ENCODE measurements around the gene CASKIN2. TPM values are rescaled to one million over a fixed set of nuclear protein-coding genes. Genes with fewer than 3 reads are reported as not detected.

The CASKIN2 gene
- total and polyA plus RNA-seq, 7 donors = 8.2 to 33.5 (median 26.3) TPM

DNA sequence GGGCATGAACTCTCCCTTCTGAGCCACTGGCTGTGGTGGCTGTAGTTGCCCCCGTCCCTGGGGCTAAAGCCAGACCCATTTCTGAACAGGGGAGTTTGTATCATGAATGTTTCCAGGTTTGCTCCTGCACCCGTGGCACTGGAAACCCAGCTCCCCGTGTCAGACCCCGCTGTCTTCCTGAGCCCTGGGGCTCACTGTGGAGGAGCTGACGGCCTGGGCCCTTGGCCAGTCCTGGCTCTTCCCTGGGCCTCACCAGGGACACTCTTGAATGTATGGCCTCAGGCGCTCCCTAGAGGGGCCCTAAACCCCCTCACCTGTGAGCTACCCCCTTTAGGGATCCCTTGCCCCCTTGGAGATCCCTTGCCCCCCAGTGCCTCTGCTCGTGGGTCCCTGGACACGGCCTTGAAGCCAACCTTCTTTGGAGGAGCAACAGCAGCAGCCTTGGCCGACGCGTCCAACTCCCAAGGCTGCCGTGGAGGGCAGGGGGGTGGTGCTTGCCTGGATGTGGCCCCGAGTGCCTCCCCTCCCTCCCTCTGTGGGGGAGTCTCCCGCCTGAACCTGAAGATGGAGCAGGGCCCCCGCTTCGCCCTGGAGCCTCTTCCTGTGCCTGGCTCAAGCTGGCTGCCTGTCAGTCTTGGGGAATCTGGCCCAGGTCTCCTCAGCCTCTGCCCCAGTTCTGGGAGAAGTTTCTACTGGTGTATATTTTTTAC is 15.9 kb downstream of the CASKIN2 start:
- peaks cover 18% of the 10 kb centered on the region for H3K4me1 ChIP-seq
- DNase-seq (no peak), ATAC-seq (no peak)
- WGBS, 3 donors = 56 to 71% (median 56%) methylated on average over 16 of the region's 16 CpGs
- H3K9me3 ChIP-seq = no peaks in the 10 kb centered on the region
- no peaks in the 10 kb centered on the region for H3K27me3 ChIP-seq (ENCODE audit: insufficient read depth in 3 of 3, low read length in 2 of 3)
- no peak overlapping the region for H3K4me3 ChIP-seq
- peaks cover 0 to 81% of the 10 kb centered on the region in 2 donors for H3K36me3 ChIP-seq (ENCODE audit: insufficient read depth in 1 of 2, low read depth in 1 of 2)
- H3K27ac ChIP-seq = peak overlapping the region; percentile 46
- no peak for TF ChIP-seq CTCF (IDR thresholded peaks at IDR 0.05)
- intact Hi-C loops (cut with DNase I) = no loop called here

GRCh38 chr17:75498726-75499213 is 16.6 kb downstream of the CASKIN2 start:
- Histone ChIP-seq H3K27ac (peak overlapping the region; percentile 46), H3K4me1 (peaks cover 13% of the 10 kb centered on the region), H3K36me3 (ENCODE audit: insufficient read depth in 1 of 2, low read depth in 1 of 2) (peaks cover 0 to 81% of the 10 kb centered on the region in 2 donors), H3K4me3 (no peak overlapping the region), H3K9me3 (no peaks in the 10 kb centered on the region), H3K27me3 (ENCODE audit: insufficient read depth in 3 of 3, low read length in 2 of 3) (no peaks in the 10 kb centered on the region)
- TF ChIP-seq CTCF (IDR thresholded peaks at IDR 0.05) = no peak
- ATAC-seq (peak; percentile 29 to 64 (median 50)), DNase-seq (peak in 1 of 2 donors; percentile 69)
- 27 to 57% (median 30%) methylated on average over 16 of the region's 16 CpGs for WGBS, 3 donors
- intact Hi-C loops (cut with DNase I) = no loop called here

- DNase-seq = no peak
- 66 to 77% (median 69%) methylated on average over 21 of the region's 21 CpGs for WGBS, 3 donors
Observed at GRCh38 chr17:75498039-75498725, 17.2 kb downstream of the CASKIN2 start.

DNA sequence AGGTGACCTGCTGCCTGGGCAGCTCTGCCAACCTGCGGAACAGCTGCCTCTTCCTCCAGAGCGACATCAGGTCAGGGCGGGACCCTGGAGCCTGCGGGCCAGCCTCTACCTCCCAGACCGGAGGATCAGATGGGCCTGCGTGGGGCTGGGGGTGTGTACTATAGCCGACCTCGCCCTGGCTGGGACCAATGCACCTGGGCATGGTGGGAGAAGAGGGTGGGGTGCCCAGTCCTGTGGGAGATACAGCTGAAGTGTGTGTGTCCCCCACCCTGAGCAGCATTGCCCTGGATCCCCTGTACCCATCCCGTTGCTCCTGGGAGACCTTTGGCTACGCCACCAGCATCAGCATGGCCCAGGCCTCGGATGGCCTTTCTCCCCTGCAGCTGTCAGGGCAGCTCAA is 19.3 kb downstream of the CASKIN2 start:
- whole genome bisulfite sequencing, 3 donors = 71 to 86% (median 79%) methylated on average over 11 of the region's 11 CpGs
- ATAC-seq = no peak
- H3K27me3 ChIP-seq (ENCODE audit: insufficient read depth in 3 of 3, low read length in 2 of 3) = no peaks in the 10 kb centered on the region
- H3K9me3 ChIP-seq = no peaks in the 10 kb centered on the region
- H3K4me3 ChIP-seq = no peak overlapping the region
- H3K36me3 ChIP-seq (ENCODE audit: insufficient read depth in 1 of 2, low read depth in 1 of 2) = peaks cover 0 to 95% of the 10 kb centered on the region in 2 donors
- H3K4me1 ChIP-seq = peaks cover 11% of the 10 kb centered on the region
- no peak overlapping the region for H3K27ac ChIP-seq
- intact Hi-C loops (cut with DNase I) = no loop called here
- TF ChIP-seq CTCF (IDR thresholded peaks at IDR 0.05) = no peak
- DNase-seq = no peak

More at GRCh38 chr17:75498039-75498725, 17.2 kb downstream of the CASKIN2 start:
- no peak for TF ChIP-seq CTCF (IDR thresholded peaks at IDR 0.05)
- H3K4me1 ChIP-seq = peaks cover 13% of the 10 kb centered on the region
- peaks cover 0 to 81% of the 10 kb centered on the region in 2 donors for H3K36me3 ChIP-seq (ENCODE audit: insufficient read depth in 1 of 2, low read depth in 1 of 2)
- intact Hi-C loops (cut with DNase I) = no loop called here
- H3K27me3 ChIP-seq (ENCODE audit: insufficient read depth in 3 of 3, low read length in 2 of 3) = no peaks in the 10 kb centered on the region
- H3K4me3 ChIP-seq = no peak overlapping the region
- no peak for ATAC-seq
- H3K27ac ChIP-seq = peak overlapping the region; percentile 46
- H3K9me3 ChIP-seq = no peaks in the 10 kb centered on the region
